ENCODE results near the gene ADRA2A.
A peak's percentile ranks its signal among the peaks of the same experiment; 100 is the strongest.

Gene ADRA2A

DNA sequence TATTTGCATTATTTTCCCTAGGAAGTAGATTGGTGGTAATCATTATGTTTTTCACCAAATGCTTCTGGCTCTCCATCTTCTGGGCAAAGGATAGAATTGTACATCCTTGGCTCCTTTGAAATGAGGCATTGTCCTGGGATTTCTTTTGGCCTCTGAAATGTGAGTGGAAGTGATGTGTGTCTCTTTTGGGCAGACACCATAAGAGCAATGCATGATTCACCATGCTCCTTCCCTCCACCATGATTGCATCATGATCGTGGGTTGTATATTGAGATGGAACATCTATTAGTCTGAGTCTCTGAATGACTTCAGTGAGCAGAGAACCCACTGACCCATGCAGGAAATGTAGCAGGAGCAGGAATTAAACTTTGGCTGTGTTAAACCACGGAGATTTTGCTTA, 49.2 kb downstream of the ADRA2A start:
- no peak overlapping the region for H3K4me3 ChIP-seq (ENCODE audit: low read length)
- no peak for TF ChIP-seq CTCF (conservative IDR thresholded peaks at IDR 0.05; ENCODE audit: low read depth, low read length)
- no peak for DNase-seq (ENCODE audit: low read depth)

DNA sequence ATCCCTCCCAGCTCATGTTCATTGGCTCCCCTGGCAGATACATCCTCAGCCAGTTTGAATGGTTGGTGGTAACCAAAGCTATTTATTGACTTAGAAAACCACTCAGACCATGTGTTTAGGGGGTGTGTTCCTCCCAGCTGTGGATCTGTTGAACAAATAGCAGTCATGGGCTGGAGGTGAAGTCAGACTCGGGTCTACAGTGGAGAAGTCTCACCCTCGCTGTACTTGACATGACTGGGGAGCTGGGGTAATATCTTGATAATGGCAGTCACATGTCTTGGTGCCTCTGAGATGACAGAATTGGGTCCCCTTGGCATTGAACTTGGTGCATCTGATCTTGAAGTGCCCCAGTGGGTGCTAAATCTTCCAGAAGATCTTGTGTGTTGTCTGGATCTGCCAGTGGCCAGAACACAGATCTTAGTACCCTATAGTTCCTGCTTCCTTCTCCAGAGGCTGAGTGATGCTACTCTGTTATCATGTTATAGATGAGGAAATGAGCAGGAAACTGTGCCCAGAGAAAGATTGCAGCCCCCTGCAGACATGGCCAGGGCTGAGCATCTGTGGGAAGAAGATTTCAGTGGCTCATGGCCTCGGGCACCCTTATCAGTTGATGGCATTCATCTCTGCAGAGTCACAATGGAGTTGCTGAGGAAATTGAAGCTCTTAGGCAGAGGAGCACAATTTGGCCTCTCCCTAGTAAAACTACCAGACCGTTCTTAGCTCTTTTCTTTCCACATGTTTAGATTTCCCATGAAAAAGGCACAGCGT, 50.4 kb downstream of the ADRA2A start:
- no peak for DNase-seq (ENCODE audit: low read depth)
- no peak for TF ChIP-seq CTCF (conservative IDR thresholded peaks at IDR 0.05; ENCODE audit: low read depth, low read length)
- H3K4me3 ChIP-seq (ENCODE audit: low read length) = no peak overlapping the region

DNA sequence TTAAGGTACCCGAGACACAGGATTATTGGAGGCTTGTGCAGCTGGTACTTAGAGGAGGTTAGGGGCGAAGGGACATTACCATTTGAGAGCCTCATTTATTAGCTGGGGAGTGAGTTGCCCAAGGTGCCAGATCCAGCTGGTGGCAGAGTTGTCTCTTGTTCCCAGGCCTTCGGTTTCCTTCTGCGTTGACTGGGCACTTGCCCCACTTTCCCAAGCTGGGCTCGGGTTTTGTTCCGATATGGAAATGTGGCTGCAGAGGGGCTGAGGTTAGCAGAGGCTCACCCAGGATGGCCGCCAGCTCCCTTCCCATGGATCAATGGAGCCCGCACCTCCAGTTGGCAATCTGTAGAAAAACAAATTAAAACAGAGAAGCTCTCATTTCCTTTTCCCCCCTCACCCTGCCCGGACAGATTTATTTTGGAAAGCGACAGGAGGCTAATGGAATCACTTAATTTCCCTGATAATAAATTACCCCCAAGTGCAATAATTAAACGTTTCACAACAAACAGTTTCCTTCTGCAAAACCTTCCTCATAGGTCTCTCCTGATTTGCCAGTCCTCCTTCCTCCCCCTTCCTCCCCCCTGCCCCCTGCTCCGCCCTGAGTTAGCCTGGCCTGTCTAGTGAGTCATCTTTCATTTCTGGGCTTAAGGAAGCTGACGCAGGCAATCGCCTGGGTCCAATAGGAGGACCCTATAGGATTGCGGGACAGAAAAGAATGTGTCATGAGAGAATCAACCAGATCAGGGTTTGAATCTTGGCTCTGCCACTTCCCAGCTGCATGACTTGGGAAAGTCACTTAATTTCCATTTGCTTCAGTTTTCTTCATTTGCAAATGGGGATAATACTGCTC, 51.7 kb downstream of the ADRA2A start:
- DNase-seq (ENCODE audit: low read depth) = peak; percentile 2
- no peak for TF ChIP-seq CTCF (conservative IDR thresholded peaks at IDR 0.05; ENCODE audit: low read depth, low read length)
- no peak overlapping the region for H3K4me3 ChIP-seq (ENCODE audit: low read length)

DNA sequence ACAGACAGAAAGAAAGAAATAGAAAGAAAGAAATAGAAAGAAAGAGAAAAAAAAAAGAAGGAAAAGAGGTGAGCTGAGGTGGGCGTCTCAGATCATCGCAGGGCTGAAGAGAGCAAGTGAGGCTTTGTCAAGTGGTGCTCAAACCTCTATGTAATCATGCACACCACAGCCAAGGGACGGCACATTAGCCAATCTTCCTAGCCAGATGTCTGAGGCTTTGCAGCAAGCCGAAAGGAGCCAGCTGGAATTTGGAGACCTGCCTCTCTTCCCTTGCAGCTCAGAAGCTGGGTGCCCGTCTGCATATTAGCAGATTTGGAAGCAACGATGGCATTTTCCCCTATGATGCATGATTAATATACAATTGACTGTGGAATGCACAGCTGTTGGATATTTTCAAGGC, 52.5 kb downstream of the ADRA2A start:
- TF ChIP-seq CTCF (conservative IDR thresholded peaks at IDR 0.05; ENCODE audit: low read depth, low read length) = no peak
- no peak for DNase-seq (ENCODE audit: low read depth)
- H3K4me3 ChIP-seq (ENCODE audit: low read length) = no peak overlapping the region

DNA sequence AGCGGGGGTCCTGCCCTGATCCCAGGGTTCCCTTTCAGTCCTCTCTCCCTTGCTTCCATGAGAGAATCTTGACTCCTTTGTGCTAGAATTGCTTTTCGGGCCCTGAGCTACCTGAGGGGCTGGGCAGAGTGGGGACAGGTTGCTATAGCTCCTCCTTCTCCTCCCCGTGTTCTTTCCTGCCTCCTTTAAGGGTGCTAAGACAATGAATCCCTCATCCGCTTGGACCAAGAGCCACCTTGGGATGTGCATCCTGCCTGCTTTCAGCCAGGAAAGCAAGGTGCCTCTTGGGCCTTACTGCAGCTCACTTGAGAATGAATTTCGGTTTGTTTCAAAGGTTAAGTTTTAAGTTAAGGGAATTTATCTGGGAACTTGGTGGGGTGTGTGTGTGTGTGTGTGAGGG, 53.6 kb downstream of the ADRA2A start:
- DNase-seq (ENCODE audit: low read depth) = no peak
- TF ChIP-seq CTCF (conservative IDR thresholded peaks at IDR 0.05; ENCODE audit: low read depth, low read length) = no peak
- no peak overlapping the region for H3K4me3 ChIP-seq (ENCODE audit: low read length)

All from retinal pigment epithelial cell (primary cell).